MCF 10A (cell line): ENCODE results near the gene ADAM12. TPM values are rescaled to one million over a fixed set of nuclear protein-coding genes. Genes with fewer than 3 reads are reported as not detected.

ENCODE experiments used
- BruUV-seq: library from RNA; stranded (reverse); fragments of 400-500 nt; replicated peaks from 2 replicates; lab custom pipeline; 2021; lab: Mats Ljungman, UMichigan
- CTCF ChIA-PET: fragments of 300-600 bp; sonication (Branson Sonifier 250); formaldehyde crosslinking; extraction: SDS; loops from one replicate; lab custom pipeline; 2021; ENCODE audit warnings: antibody characterized with exemption, inconsistent platforms; lab: Yijun Ruan, JAX
- POLR2A ChIA-PET: fragments of 300-600, 350-650 bp; sonication (Branson Sonifier 250); formaldehyde crosslinking; extraction: SDS; loops from one replicate; lab custom pipeline; 2020; ENCODE audit warnings: antibody characterized with exemption, inconsistent platforms; lab: Yijun Ruan, JAX
- DNase-seq: peaks from one replicate; pipeline ENCODE4 v3.0.0-alpha.2; 2018; ENCODE audit not compliant: unreplicated experiment
- H3K27ac Mint-ChIP-seq: one replicate; pipeline ENCODE4 v1.8.0; 2022; ENCODE audit warnings: mild to moderate bottlenecking, low read depth, mixed read lengths; ENCODE audit not compliant: unreplicated experiment
- H3K27me3 Mint-ChIP-seq: one replicate; pipeline ENCODE4 v1.8.0; 2022; ENCODE audit warnings: mixed read lengths; ENCODE audit not compliant: insufficient read depth, unreplicated experiment
- H3K36me3 Mint-ChIP-seq: one replicate; pipeline ENCODE4 v1.8.0; 2022; ENCODE audit warnings: mild to moderate bottlenecking, moderate library complexity, mixed read lengths; ENCODE audit not compliant: insufficient read depth, unreplicated experiment
- H3K4me1 Mint-ChIP-seq: one replicate; pipeline ENCODE4 v1.8.0; 2022; ENCODE audit warnings: mixed read lengths; ENCODE audit not compliant: insufficient read depth, unreplicated experiment
- H3K4me3 Mint-ChIP-seq: one replicate; pipeline ENCODE4 v1.8.0; 2022; ENCODE audit warnings: mild to moderate bottlenecking, moderate library complexity, mixed read lengths; ENCODE audit not compliant: unreplicated experiment
- H3K9me3 Mint-ChIP-seq: one replicate; pipeline ENCODE4 v1.8.0; 2022; ENCODE audit warnings: mixed read lengths; ENCODE audit not compliant: unreplicated experiment
- intact Hi-C: fragments of 100-400 bp; cut with micrococcal nuclease; formaldehyde crosslinking; loops from 2 replicates; pipeline ENCODE4 v1.14.1; 2022
- total RNA-seq: library from RNA; stranded (reverse); gene quantifications from 2 replicates; pipeline ENCODE4 v1.2.3, GENCODE V29; 2022
- TF ChIP-seq, protein P1 (sequence below): fragments of 200-600 bp; IDR thresholded peaks from one replicate; pipeline ENCODE4 v1.8.0; 2022; ENCODE audit warnings: antibody characterized with exemption, mild to moderate bottlenecking; ENCODE audit not compliant: unreplicated experiment

Gene ADAM12
- total RNA-seq, 1 experiment from 2014 or later = 2.2 TPM

DNA sequence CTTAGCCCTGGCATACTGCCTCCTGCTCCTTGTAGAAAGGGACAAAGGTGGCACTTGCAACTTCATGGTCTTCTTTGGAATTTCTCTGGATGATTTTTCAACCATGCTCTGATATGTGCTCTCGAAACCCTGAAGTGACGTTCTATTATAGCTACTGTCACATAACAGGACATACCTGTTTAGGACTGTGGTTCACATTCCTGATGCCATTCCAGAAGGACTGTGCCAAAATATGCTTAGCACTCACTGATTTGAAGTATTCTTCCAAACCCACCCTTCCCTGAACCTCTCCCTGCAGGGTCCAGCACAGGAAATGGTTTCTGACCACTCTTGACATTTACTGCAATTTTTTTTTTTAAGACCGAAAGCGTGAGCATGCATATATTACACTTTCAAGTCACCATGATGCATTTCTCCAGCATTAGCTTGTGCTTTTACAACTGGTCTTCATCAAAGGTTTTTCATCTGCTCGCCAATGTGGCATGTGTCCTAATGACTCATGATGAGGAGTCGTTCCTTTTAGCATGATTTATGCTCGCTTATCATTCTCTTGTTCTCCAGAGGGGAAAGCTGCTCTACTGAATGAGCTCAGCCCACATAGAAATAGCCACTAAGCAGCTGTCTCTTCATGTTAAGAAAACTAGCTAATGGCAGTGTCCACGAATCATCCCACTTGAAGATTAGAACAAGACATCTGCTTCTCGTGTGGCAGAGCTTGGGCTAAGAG, 135.2 kb downstream of the ADAM12 start:
- H3K4me1 Mint-ChIP-seq = peaks cover 19% of the 10 kb centered on the region
- intact Hi-C loops = loop anchor here (10.0 kb wide), 1 partner anchor 132 kb away; the partner anchor contains the start of gene ADAM12
- ChIA-PET POLR2A (interaction anchor here (0.5 kb wide), 1 partner anchor 155 kb away, joined by 4 read pairs; no protein-coding TSS in a partner anchor), CTCF (interaction anchor here (0.6 to 0.9 kb wide), 3 partner anchors 318 to 704 kb away, joined by 3 read pairs; no protein-coding TSS in a partner anchor)
- TF ChIP-seq, protein P1, sequence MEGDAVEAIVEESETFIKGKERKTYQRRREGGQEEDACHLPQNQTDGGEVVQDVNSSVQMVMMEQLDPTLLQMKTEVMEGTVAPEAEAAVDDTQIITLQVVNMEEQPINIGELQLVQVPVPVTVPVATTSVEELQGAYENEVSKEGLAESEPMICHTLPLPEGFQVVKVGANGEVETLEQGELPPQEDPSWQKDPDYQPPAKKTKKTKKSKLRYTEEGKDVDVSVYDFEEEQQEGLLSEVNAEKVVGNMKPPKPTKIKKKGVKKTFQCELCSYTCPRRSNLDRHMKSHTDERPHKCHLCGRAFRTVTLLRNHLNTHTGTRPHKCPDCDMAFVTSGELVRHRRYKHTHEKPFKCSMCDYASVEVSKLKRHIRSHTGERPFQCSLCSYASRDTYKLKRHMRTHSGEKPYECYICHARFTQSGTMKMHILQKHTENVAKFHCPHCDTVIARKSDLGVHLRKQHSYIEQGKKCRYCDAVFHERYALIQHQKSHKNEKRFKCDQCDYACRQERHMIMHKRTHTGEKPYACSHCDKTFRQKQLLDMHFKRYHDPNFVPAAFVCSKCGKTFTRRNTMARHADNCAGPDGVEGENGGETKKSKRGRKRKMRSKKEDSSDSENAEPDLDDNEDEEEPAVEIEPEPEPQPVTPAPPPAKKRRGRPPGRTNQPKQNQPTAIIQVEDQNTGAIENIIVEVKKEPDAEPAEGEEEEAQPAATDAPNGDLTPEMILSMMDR = no peak
- H3K27me3 Mint-ChIP-seq = no peaks in the 10 kb centered on the region
- H3K36me3 Mint-ChIP-seq = no peaks in the 10 kb centered on the region
- no TSS peak for BruUV-seq
- peaks cover 13% of the 10 kb centered on the region for H3K9me3 Mint-ChIP-seq
- peak; percentile 75 for DNase-seq
- no peak overlapping the region for H3K4me3 Mint-ChIP-seq
- H3K27ac Mint-ChIP-seq = no peak overlapping the region

- intact Hi-C loops = loop anchor here (10.0 kb wide), 1 partner anchor 133 kb away; the partner anchor contains the start of gene ADAM12
- Mint-ChIP-seq H3K27me3 (no peaks in the 10 kb centered on the region), H3K36me3 (no peaks in the 10 kb centered on the region), H3K4me3 (no peak overlapping the region), H3K27ac (no peak overlapping the region), H3K4me1 (peaks cover 29% of the 10 kb centered on the region), H3K9me3 (peaks cover 13% of the 10 kb centered on the region)
- no peak for DNase-seq
- no TSS peak for BruUV-seq
- ChIA-PET CTCF (interaction anchor here (0.6 kb wide), 1 partner anchor 498 kb away, joined by 3 read pairs; no protein-coding TSS in a partner anchor), POLR2A (no interaction called here)
- TF ChIP-seq, protein P1 = no peak
These were observed 136.4 kb downstream of the ADAM12 start for GRCh38 chr10:126251778-126252407.

DNA sequence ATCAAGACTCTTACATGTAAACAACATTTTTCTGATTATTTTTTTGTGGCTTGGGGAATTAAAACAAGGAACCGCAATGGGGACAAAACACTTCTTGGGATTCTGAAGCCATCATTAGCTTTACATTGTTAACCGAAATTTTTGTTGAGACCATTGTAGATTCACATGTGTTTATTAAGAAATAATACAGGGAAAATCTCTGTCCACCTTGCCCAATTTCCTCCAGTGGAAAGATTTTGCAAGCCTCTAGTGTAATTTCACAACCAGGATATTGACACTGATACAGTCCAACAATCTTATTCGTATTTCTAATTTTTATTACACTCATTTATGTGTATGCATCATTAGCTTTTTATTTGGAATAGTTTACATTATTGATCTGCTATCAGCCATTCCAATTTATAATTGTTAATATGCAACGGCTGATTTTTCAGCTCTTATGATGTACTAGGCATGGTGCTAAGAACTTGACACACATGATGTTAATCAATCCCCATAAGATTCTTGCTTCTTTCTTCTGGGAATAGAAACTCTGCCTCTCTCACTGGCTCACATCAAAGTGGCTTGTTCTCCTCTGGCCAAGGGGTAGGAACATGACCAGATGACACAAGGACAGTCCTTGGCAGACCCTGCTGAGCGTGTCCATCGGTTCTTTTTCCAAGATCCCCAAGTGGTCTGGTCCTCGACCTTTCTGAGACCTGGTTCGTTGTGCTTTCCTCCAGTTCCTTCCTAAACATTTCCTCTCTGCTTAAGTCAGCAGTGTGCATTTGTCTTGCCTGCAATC, 137.6 kb downstream of the ADAM12 start:
- DNase-seq = peak; percentile 28
- no TSS peak for BruUV-seq
- TF ChIP-seq, protein P1 = no peak
- intact Hi-C loops = loop anchor here (10.0 kb wide), 1 partner anchor 134 kb away; the partner anchor contains the start of gene ADAM12
- ChIA-PET CTCF (interaction anchor here (0.7 to 0.9 kb wide), 2 partner anchors 13 to 153 kb away, joined by 3 read pairs; no protein-coding TSS in a partner anchor), POLR2A (no interaction called here)
- Mint-ChIP-seq H3K27me3 (no peaks in the 10 kb centered on the region), H3K4me3 (no peak overlapping the region), H3K4me1 (peaks cover 34% of the 10 kb centered on the region), H3K9me3 (peaks cover 13% of the 10 kb centered on the region), H3K36me3 (no peaks in the 10 kb centered on the region), H3K27ac (no peak overlapping the region)
